GM21619 (cell line): ENCODE results near the gene SULT2B1.
"Not testable (repeated sequence)": the region's sequence is repeated elsewhere in the genome, so short reads cannot be mapped to it uniquely, and the experiment has no call there.

Source experiments
- ATAC-seq: cut with Tn5 transposase; IDR thresholded peaks from one replicate; pipeline ENCODE4 v1.9.1; 2021; ENCODE audit not compliant: unreplicated experiment

Gene SULT2B1

DNA sequence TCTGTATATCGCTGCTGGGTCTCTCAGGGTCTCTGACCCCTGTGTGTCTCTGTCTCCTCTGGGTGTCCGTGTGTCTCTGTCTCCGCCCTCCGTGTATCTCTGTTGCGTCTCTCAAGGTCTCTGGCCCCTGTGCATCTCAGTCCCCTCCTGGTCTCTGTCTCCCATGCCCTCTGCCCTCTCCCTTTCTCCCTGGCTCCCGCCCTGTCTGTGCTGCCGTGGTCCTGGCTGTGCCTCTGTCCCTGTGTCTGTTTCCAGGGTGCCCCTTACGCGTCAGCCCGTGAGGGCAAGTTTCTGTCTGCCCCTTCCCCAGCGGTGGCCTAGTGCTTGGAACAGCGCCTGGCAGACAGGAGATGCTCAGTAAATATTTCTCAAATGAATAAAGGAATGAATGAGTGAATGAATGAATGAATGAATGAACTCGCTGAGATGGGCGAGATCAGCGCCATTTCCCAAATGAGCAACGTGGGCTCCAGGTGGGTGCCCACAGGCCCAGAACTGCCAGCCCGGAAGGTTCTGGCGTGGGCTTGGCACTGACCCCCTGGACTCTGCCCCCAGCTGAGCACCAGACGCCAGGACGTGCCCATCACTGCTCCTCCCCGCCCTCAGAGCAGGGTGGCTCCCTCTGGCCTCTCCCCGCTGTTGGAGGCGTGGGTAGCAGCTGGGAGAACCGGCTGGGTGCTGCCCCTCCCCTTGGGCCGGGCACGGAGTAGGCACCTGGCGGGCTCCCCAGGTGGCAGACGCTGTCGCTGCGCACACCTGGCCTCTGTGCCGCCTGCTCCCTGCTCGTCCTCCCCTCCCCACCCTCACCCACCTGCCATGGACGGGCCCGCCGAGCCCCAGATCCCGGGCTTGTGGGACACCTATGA lies at the start of gene SULT2B1:
TSS of gene SULT2B1 (plus strand) at position 736 of the 866 bp plus-strand sequence. CDS start at position 817, 81 bp downstream.
- no peak for ATAC-seq

DNA sequence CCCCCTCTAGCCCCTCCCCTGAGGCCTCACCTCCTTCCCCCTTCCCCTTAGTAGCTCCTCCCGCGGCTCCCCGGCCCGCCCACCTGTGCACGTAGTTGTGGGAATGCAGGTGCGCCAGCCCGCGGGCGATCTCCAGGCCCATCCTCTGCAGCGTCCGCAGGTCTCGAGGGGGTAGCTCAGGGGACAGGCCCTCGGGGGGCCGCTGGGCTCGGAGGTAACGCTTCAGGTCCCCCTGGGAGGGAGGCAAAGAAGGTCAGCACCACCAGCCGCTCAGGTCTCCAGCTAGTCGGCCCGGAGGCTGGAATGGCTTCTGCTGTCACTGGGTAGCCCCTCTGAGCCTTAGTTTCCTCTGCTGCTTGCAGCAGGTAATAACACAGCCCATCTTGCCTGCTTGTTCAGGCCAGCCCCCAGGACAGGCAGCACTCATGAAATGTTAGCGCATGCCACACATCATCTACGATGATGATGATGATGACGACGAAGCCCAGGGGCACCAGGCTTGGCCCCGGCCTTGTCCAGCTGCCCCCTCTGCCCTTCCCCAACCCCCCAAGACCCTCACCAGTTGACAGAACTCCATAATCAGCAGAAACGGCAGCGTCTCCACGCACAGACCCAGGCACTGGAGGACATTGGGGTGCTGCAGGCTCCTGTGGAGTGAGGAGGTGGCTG lies 49.5 kb upstream of the SULT2B1 start:
- no peak for ATAC-seq

DNA sequence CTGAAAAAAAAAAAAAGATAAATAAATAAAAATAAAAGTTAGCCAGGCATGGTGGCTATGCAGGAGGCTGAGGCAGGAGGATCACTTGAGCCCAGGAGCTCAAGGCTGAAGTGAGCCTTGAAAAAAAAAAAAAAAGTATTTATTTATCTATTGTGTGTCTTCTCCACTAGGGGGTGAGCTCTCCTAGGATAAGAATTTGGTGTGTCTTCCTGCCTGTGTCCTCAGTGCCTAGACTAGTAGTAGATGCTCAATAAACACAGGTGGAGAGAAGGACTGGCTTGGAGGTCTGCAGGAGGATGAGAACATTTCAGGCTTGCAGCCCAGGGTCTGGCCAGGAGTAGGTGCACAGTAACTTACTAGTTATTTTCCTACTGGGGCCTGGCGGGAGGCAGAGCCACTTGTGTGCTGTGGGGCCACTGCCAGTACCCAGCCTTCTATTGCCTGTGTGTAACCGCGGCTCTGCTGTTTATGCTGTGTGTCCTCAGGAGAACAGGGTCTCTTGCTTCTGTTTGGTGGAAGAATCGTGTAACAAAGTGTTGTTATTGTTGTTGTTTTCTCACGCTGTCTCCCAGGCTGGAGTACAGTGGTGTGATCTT lies 45.7 kb upstream of the SULT2B1 start:
- no peak for ATAC-seq

DNA sequence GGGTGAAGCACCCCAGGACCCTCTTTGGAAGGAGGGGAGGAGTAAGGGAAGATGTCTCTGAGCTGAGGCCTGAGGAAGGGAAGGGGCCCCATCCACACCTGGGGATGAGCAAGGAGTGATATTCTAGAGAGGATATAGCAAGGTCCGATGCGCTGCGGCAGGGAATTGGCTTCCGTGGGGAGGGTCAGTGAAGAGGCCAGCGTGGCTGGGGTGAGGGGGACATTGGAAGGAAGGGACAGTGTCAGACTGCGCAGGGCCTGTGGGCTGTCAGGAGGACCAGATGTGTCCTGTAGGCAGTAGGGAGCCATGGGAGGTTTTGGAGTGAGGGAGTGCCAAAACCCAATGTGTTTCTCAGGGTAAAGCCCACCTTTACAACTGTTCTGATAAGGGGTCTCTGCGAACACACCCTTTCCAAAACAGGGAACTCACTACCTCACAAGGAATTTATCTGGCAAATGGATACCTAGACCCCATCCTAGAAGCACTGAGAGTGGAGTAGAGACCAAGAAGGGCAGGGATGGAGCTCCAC lies 44.0 kb upstream of the SULT2B1 start:
- no peak for ATAC-seq

DNA sequence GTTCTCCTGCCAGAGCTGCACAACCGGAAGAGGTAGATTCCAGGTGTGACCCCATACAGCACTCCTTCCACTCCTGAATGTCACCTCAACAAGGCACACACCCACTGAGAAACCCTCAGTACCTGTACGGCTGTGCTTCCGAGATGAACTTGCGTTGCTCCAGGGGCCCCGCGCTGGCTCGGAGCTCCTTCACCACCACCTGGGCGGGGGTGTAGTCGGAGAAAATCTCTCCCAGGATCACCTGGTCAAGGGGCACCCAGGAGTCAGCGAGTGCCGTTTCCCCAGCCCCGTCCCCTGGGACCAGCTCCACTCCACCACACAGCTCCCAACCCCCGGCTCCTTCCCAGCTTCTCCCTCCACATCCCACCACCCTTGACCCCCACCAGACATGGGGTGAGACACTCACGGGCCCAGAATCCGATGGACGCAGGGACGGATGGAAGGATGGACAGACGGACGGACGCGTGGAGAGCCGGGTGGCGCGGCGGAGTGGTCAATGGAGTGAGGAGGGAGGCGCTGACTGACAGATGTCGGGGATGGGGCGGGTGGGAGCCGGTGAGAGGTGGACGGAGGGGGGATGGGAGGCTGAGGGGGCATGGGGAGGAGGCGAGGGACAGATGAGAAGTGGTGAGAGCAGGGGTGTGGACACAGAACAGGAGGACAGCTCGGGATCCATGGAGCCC lies 43.1 kb upstream of the SULT2B1 start:
- ATAC-seq = no peak

DNA sequence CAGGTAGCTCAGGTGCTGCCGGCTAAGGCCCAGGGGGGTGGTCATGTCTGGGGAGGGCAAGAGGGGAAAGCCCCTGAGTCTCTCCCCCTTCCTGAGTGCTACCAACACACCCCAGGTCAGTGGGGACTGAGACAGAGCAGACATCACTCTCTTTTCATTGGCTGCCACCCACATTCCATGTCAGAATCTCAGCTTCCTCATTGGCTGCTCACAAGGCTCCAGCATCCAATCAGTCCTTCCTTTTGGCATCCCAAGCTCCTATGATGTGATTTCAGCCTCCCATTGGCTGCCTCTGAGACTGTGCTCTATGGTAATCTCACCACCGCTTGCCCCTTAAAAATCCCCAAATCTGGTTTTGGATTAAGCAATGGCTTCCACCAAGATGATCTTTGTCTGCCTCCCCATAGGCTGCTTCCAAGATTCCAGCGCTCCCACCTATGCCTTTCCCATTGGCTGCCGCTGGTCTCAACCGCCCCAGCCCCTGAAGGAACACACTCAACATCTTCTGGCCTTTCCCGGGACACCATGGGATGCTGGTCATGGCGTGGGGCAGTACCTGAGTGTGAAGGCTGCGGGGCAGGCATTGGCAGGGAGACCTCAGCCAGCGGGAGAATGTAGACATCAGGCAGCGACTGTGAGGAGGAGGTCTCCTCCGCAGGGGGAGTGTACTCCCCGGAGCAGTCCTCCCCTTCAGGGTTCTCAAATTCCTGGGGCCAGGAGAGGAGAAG lies 42.3 kb upstream of the SULT2B1 start:
- ATAC-seq = no peak

DNA sequence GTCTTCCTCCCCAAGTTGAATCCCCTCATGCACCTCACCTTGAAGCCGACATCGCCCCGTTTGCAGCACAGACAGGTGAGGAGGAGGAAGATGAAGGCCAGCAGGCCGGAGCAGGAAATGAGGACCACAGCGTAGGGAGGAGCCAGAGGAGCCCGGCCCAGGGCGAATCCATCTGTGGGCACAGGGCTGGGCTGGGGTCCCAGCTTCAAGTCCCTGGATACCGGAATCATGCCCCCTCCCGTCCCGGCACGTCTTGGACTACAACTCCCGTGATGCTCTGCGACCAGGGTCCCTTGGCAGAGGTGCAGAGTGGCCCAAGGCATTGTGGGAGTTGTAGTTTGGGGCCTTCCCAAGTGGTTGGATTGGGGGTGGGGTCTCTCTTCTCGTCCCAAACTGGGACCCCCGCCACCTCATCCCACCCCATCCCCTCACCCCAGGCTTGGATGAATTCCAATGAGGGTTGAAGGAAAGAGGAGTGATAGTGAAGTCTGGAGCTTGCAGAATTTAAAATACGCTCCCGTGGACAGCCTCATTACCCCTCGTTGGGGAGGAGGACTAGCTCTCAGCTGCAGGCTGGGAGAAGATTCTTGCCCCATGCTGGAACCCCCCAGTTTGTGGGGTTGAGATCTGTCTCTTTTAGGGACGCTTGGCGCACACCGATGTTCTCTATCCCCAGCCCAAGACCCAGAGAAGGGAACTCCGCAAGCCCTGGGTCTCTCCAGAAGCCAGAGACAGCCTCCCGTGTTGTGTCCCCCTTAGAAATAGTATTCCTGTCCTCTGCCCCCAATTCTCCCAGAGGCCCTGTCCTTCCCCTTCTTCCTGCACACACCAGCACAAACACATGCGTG lies 41.3 kb upstream of the SULT2B1 start:
- no peak for ATAC-seq

DNA sequence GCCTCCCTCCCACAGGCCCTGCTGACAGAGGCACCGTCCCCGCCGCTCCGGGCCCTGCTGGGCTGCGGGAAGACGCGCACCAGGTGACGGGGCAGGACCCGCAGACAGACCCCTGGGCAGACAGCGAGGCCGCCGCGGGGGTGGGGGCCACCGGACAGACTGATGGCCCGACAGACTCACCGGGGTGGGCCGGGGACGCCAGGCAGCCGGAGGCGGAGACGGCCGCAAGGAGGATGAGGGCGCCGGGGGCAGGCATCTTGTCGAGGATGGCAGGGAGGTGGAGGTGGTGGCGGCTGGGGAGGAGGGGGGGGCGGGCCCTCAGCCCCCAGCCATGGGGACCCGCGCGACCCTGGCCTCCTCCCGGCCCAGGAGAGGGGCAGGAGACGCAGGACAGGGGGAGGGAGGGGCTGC lies 40.6 kb upstream of the SULT2B1 start:
- no peak for ATAC-seq

DNA sequence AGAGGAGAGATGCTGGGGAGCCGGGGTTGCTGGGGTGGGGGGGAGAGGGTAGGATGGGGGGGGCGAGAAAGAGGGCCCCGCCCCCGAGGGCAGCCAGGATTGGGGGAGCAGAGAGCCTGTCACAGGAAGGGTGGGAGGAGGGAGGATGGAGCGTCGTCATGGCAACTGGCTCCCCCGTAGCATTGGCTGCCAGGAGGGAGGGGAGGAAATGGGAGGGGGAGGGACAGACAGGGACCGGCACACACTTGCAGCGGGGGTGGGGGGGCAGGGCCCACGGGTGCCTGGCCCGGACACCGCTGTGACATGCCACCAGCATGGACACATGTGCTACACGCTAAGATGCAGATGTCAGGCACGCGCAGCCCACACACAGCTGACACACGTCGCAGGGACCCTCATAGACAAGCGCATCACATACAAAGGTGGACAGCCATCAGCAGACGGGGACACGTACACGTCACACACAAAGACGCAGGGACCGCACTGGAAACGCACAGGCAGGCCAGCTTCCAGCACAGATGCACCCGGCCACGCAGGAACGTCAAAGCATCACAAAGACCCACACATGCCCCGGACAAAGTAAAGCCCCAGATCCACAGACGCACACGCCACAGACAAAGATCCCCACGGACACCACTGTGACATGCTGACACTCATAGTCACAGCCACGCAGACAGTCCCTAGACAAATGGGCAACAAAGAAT lies 40.0 kb upstream of the SULT2B1 start, which contains the start of gene LMTK3:
TSS of gene LMTK3 (minus strand) at position 36 of the 704 bp plus-strand sequence. CDS start 259 bp downstream, outside the sequence.
- ATAC-seq = no peak

DNA sequence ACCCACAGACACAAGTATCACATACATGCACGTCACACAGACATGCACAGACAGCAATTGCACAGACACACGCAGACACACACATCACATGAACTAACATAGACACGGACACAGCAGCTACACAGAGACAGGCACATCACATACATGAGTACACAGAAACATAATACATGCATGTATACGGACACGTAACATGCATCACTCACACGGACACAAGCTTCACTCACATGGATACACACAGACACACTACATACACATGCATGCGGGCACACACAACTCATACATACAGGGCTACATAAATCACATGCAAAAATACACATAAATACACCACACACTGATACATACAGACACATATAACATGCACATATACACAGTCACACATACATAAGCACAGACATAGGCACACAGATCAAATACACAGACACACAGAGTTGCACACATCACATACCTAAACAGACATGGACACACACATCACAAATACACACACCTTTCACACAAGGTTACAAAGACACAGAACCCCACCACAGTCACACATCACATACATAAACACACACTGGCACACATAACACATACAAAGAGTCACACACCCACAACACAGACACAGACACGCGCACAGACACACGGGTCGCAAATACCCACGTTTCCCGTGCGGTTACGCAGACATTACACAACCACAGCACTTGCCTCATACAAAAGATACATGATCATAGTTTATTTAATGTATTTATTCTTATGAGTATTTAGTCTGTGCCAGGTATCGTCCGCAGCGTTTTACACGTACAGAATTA lies 39.3 kb upstream of the SULT2B1 start:
- ATAC-seq = no peak

DNA sequence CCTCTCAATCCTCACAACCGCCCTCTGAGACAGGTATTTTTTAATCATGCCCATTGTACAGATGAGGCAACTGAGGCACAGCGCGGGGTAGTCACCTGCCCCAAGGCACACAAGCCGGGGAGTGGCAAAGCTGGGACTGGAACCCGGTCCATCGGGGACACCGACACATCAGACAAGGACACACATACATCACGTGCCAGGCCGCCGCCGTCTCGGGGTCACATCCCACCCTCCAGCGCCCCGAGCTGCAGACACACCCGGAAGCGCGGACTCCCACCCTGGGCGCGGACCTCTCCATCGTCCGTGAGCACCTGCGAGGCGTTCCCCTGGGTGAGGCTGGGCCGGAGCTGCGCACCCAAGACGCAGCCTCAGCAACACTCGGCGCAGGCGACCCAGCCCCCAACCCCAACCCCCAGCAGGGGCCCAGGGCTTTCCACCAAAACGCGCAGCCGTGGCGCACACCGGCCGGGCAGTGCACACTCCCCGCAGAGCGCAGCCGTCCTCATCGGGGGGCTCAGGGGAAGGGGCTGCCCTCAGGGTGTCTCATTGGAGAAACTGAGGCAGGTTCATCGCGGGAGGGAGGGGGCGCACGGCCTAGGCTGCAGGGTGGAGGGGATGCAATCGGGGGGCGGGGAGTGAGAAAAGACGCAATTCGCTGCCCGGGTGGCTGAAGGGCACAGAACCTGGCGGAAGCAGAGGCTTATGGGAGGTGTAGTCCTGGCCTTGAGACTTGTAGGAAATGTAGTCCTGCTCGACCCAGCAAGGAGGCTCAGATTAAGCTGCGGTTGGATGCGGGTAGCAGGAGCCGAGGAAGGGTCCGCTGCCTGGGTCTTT lies 38.5 kb upstream of the SULT2B1 start:
- ATAC-seq = peak; percentile 58

DNA sequence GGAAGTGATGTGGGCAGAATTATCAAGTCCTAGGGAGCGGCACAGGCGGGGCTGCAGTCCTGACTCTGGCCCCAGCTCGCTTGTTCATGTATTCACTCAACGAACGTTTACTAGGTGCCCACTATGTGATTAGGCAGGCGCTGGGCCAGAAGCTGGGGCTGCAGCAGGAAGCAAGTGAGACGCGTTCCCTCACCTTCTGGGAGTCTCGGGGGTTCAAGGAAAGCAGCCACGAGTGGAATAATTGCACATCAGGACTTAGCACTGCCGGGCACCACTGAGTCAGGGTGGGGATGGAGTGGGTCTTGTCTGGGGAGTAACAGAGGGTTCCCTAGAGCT lies 37.9 kb upstream of the SULT2B1 start:
- ATAC-seq = no peak

DNA sequence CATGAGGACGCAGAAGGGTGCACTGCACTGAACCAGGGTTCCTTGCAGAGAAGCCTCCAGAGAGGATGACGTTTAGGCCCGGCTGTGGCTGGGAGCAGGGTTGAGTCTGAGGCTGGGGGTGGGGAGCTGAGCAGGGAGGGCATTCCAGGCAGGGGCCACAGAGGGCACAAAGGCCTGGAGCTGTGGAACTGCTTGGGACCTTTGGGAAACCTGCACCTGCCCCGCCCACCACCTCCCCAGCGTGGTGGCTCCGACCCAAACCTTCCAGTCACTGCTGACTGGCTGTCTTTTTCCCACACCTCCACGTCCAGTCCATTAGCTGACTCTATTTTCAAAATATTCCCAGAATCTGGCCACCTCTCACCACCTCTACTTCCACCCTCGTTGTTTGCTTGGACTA lies 35.4 kb upstream of the SULT2B1 start:
- no peak for ATAC-seq

DNA sequence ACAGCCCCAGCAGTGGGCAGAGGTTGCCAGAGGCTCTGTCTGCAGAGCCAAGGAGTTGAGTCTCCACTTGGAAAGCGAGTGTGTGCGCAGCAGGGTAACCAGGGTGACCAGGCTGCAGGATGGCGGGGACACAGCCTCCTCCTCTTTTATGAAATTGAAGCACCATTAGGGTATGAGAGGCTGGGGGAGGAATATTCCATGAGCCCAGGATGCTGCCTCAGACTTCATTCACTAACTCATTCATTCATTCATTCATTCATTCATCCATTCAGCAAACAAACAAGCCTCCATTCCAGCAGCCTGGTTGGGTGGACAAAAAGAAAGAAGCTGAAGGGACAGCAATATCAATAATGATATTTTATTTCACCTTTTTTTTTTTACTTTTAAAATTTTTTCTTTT lies 33.8 kb upstream of the SULT2B1 start:
- ATAC-seq = no peak

DNA sequence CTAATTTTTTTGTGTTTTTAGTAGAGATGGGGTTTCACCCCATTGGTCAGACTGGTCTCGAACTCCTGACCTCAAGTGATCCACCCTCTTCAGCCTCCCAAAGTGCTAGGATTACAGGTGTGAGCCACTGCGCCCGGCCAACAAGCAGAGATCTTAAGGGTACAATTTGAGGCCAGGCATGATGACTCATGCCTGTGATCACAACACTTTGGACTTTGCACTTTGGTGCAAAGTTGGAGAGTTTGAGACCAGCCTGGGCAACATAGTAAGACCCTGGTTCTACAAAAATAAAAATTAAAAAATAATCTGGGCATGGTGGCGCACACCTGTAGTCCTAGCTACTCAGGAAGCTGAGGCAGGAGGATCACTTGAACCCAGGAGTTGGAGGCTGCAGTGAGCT lies 32.5 kb upstream of the SULT2B1 start:
- ATAC-seq = not testable (repeated sequence)

DNA sequence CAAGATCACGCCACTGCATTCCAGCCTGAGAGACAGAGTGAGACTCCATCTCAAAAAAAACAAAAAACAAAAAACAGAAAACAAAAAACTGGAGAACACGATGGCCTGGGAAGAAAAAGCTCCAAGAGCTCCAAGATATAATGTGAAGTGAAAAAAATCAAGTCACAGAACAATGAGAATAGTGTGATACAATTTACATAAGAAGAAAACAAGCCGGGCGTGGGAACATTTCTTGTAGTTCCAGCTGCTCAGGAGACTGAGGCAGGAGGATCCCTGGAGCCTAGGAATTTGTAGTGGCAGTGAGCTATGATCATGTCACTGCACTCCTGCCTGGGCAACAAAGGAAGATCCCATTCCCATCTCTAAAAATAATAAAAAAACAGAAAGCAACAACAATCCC lies 31.8 kb upstream of the SULT2B1 start:
- no peak for ATAC-seq

DNA sequence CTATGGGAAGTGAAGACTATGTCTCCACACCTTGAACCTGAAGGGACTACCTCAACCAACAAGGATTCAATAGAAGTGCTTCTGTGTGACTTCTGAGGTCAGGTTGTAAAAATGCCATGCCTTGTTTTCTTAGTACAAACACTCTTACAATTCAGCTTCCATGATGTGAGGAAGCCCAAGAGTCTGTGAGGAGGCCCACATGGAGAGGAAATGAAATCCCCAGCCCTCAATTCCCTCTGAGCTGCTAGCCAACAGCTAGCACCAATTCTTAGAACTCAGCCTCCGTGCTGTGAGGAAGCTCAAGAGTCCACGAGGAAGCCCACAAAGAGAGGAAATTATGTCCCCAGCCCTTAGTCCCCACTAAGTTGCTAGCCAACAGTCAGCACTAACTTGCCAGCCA lies 27.8 kb upstream of the SULT2B1 start:
- no peak for ATAC-seq
